GM21529 (cell line): Measurements from ENCODE around the gene JMY.

ENCODE experiments used
- ATAC-seq: cut with Tn5 transposase; IDR thresholded peaks from one replicate; pipeline ENCODE4 v1.9.1; 2021; ENCODE audit not compliant: unreplicated experiment

The JMY gene

DNA sequence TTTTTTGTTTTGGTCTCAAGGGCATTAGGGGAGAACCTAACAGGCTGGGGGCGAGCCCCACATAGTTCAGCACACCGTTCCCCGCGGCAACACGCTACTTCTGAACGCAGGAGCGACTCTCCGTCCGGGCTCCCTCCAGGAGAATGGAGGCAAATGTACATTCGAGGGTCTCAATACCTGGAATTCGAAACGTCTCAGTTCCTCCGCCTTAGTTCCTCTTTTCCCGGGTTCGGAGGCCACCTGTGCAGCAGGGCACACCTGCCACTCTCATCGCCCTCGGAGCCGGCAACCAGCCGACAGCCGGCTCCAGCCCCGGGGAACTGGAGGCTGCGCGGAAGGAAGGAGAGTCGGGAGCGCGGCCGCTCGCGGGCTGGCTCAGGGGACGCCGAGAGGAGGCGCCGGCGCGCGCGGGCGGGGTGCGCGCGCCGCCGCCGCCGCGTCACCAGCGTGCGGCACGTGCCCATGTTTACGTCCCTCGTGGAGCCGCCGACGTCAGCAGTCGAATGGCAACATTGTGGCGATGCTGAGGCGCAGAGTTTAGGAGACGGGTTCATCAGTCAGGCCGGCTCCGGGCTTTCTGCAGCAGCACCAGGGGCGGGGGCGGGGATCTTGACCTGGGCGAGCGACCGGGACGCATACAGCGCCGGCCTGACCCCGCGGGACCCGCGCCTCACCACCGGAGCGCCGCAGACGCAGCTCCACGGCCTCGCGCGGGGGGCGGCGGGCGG is at the start of gene JMY:
Gene JMY (plus strand): TSS at position 498 of the 728 bp plus-strand sequence. CDS start 520 bp downstream, outside the sequence.
- ATAC-seq, result peak; percentile 66

- no peak for ATAC-seq
These were observed 49.5 kb upstream of the JMY start for GRCh38 chr5:79186455-79186854.

GRCh38 chr5:79189439-79190234 is 46.3 kb upstream of the JMY start:
- no peak for ATAC-seq

- no peak for ATAC-seq
These were observed 45.7 kb upstream of the JMY start for GRCh38 chr5:79190235-79190529.

DNA sequence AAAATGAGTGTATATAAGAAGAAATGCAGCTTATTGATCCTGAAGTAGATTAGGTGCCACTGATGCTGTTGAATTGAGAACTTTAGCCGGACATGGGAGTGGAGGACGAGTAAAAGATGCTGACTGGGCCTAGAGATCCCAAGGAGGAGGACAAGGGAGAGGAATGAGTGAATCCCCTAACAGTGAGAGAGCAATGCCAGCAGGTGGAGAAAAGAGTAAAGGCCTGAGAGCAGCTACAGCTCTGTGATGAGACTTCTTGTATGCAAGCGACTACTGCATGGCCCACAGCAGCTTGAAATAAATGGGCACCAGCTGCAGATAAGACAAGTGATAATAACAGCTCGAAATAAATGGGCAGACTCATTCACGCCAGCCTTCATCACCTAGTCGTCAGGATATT is 44.5 kb upstream of the JMY start:
- no peak for ATAC-seq

- no peak for ATAC-seq
These were observed 42.3 kb upstream of the JMY start for GRCh38 chr5:79193643-79194042.

- ATAC-seq, result no peak
These were observed 35.3 kb upstream of the JMY start for GRCh38 chr5:79200573-79201183.

DNA sequence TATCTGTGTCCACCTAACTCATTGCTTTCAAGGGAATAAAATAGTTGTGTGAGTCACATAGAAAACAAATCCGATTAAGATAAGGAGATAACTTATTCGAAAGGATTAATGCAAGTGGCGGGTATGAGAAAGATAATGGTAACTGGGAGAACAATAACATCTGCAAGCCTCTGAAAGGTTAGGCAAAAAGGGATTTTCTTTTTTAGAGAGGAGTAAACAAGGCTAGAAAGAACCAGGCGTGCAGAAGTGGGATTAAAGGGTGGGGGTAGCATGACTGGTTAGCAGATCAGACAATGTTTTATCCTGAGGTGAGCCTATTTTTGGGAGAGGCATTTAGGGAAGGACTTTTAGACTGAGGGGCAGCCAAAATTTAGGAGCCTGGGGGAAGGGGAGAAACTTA is 34.7 kb upstream of the JMY start:
- no peak for ATAC-seq

DNA sequence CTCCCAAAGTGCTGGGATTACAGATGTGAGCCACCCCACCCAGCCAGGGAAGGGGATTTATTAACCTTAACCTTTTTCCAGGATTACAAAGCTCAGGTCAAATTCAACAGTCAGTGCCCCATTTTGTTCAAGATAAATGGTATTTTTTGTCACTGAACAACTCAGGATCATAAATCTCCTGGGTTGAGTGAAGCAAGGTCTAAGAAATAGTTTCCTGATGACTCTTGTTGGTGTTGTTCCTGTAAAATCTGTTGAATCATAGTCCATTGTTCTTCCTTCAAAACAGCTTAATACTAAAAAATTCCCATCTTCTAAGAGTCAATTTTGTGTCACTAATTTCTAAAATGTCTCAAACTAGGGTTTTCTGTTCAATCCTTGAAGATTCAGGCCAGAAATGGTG is 33.9 kb upstream of the JMY start:
- ATAC-seq, result no peak

DNA sequence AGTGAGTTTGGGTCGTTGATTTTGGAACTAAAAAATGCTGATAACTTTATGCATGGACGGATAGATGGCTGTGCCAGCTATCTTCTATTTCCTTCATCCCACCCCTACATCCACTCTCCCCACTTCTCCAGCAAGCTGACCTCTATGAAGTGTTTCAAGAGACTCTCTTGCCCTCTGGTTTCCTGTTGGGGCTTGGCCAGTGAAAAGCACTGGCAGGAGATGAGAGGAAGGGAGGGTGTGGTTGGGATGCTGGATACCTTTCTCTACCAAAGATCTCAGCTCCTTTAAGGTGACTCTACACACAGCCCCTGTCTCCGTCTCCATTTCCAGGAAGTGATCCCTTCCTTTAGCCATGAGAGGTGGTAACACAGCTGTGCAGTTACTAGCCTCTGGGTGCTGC is 30.0 kb upstream of the JMY start:
- ATAC-seq, result no peak

- ATAC-seq, result no peak
These were observed 29.4 kb upstream of the JMY start for GRCh38 chr5:79206541-79206940.

- no peak for ATAC-seq
These were observed 26.4 kb upstream of the JMY start for GRCh38 chr5:79209505-79209904.

GRCh38 chr5:79224286-79224984 is 11.5 kb upstream of the JMY start:
- ATAC-seq, result no peak

GRCh38 chr5:79225026-79225425 is 10.9 kb upstream of the JMY start:
- no peak for ATAC-seq

DNA sequence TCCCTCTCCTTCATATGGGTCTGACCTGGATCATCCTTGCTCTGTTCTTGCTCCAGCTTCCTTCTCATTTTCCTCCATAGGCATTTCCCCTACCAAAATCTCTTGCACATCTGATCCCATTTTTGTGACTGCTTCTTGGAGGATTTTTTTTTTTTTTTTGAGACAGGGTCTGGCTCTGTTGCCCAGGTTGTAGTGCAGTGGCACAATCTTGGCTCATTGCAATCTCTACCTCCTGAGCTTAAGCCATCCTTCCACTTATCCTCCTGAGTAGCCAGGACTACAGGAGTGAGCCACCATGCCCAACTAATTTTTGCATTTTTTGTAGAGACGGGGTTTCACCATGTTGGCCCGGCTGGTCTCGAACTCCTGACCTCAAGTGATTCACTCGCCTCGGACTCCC is 10.5 kb upstream of the JMY start:
- no peak for ATAC-seq

- no peak for ATAC-seq
These were observed 8.4 kb upstream of the JMY start for GRCh38 chr5:79227484-79228025.

DNA sequence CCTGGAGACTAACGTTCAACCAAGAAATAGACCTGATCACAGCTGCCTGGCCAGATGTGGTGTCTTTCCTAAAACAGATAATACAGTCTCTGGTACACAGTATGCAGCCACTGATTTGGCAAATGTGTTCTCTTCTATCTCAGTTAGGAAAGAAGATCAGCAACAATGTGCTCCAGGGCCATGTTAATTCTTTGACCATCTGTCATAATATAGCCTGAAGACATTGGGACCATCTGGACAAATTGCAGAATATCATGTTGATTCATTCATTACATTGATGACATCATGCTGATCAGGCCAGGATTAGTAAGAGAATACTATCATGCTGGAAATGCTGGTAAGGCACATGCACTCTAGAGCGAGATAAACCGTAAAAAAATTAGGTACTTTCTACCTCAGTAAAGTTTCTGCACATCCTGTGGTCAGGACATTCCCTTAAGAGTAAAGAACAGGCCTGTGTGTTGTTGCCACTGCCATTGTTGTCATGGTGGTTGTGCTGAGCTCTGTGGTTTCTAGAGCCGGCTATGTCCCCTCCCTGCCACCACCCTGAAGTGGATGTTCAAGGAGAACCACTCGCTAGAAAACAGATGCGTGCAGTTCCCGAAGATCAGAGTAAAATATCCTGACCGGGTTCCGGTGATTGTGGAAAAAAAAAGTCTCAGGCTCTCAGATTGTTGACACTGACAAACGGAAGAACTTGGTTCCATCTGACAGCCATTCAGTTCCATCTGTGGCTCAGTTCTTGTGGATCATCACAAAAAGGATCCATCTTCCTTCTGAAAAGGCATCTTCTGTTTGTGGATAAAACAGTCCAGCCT is 6.4 kb upstream of the JMY start:
- ATAC-seq, result peak; percentile 73

- ATAC-seq, result peak; percentile 17
These were observed 684 bp upstream of the JMY start for GRCh38 chr5:79235261-79235633.

DNA sequence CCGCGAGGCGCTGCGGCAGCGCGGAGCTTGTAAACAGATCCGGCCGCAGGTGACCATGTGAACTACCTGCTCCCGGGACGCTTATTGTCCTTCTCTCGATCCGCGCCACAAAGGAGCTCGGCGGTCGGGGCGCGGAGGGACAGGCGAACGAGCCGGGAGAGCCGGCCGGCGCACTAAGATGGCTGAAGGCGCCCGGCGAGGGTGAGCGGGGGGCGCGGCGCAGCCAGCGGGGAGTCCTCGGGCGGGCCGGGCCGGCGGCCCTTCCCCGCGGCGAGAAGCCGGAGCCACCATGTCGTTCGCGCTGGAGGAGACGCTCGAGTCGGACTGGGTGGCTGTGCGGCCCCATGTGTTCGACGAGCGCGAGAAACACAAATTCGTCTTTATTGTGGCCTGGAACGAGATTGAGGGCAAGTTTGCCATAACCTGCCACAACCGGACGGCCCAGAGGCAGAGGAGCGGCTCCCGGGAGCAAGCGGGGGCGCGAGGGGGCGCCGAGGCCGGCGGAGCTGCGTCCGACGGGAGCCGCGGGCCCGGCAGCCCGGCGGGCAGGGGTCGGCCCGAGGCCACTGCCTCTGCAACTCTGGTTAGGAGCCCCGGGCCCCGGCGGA is 535 bp downstream of the JMY start:
- peak; percentile 27 for ATAC-seq
